Measurements from ENCODE around the gene TSEN34.
"Not testable (repeated sequence)": the region's sequence is repeated elsewhere in the genome, so short reads cannot be mapped to it uniquely, and the experiment has no call there.

TSEN34 gene

GRCh38 chr19:54160854-54161253 lies 30.3 kb upstream of the TSEN34 start:
- no peak for DNase-seq (ENCODE audit: low read depth)

- no peak for DNase-seq (ENCODE audit: low read depth)
These were observed 28.8 kb upstream of the TSEN34 start for GRCh38 chr19:54162241-54162805.

GRCh38 chr19:54162884-54163283 lies 28.2 kb upstream of the TSEN34 start:
- DNase-seq (ENCODE audit: low read depth), result no peak

- no peak for DNase-seq (ENCODE audit: low read depth)
These were observed 26.6 kb upstream of the TSEN34 start for GRCh38 chr19:54164369-54165068.

- DNase-seq (ENCODE audit: low read depth), result no peak
These were observed 25.9 kb upstream of the TSEN34 start for GRCh38 chr19:54165222-54165621.

GRCh38 chr19:54168174-54168917 lies 22.8 kb upstream of the TSEN34 start:
- peak; percentile 68 for DNase-seq (ENCODE audit: low read depth)

GRCh38 chr19:54169149-54169740 lies 21.9 kb upstream of the TSEN34 start:
- no peak for DNase-seq (ENCODE audit: low read depth)

- DNase-seq (ENCODE audit: low read depth), result not testable (repeated sequence)
These were observed 19.2 kb upstream of the TSEN34 start for GRCh38 chr19:54171736-54172431.

- DNase-seq (ENCODE audit: low read depth), result no peak
These were observed 18.4 kb upstream of the TSEN34 start, which contains the start of gene TMC4 for GRCh38 chr19:54172471-54173358. TMC4 (minus strand) TSS chr19:54173160; CDS start chr19:54173117, 43 bp downstream.

- no peak for DNase-seq (ENCODE audit: low read depth)
These were observed 17.8 kb upstream of the TSEN34 start for GRCh38 chr19:54173359-54173699.

- DNase-seq (ENCODE audit: low read depth), result no peak
These were observed 16.9 kb upstream of the TSEN34 start for GRCh38 chr19:54173951-54174834.

GRCh38 chr19:54178581-54179261 lies 12.4 kb upstream of the TSEN34 start:
- DNase-seq (ENCODE audit: low read depth), result no peak

GRCh38 chr19:54179262-54179852 lies 11.8 kb upstream of the TSEN34 start:
- DNase-seq (ENCODE audit: low read depth), result no peak

GRCh38 chr19:54179921-54180461 lies 11.1 kb upstream of the TSEN34 start:
- DNase-seq (ENCODE audit: low read depth), result peak; percentile 62

- no peak for DNase-seq (ENCODE audit: low read depth)
These were observed 10.4 kb upstream of the TSEN34 start for GRCh38 chr19:54180691-54181091.

GRCh38 chr19:54181894-54182293 lies 9.2 kb upstream of the TSEN34 start:
- DNase-seq (ENCODE audit: low read depth), result not testable (repeated sequence)

- no peak for DNase-seq (ENCODE audit: low read depth)
These were observed 7.7 kb upstream of the TSEN34 start for GRCh38 chr19:54183431-54183830.

- no peak for DNase-seq (ENCODE audit: low read depth)
These were observed 4.8 kb upstream of the TSEN34 start for GRCh38 chr19:54186351-54186750.

GRCh38 chr19:54186934-54187381 lies 4.2 kb upstream of the TSEN34 start:
- DNase-seq (ENCODE audit: low read depth), result no peak

All from fibroblast of the conjunctiva (primary cell).